ENCODE data around the gene PIAS4. TPM values are rescaled to one million over a fixed set of nuclear protein-coding genes. Genes with fewer than 3 reads are reported as not detected.

The PIAS4 gene
- total and polyA plus RNA-seq, 2 of the 13 experiments (the other 11 are each of a cell fraction or from before 2014, with no cell fraction given), result 9.0 to 20.1 TPM

- peak; percentile 99 for TF ChIP-seq ZNF770 (CRISPR knock-in tag; IDR thresholded peaks at IDR 0.05)
- TF ChIP-seq FOXK1 (CRISPR knock-in tag; IDR thresholded peaks at IDR 0.05; ENCODE audit: borderline replicate concordance, low read depth), result peak; percentile 94
- no peak for TF ChIP-seq GATA4 (IDR thresholded peaks at IDR 0.05; ENCODE audit: borderline replicate concordance, low read depth)
- TF ChIP-seq CHD4 (IDR thresholded peaks at IDR 0.05; ENCODE audit: borderline replicate concordance, low read length), result no peak
- no peak for TF ChIP-seq MTERF4 (CRISPR knock-in tag; IDR thresholded peaks at IDR 0.05)
- 0 out of 2 replicates have a peak, but pooled peaks have one; percentile 49 for TF ChIP-seq ATRX (CRISPR knock-in tag; IDR thresholded peaks at IDR 0.05; ENCODE audit: borderline replicate concordance)
- TF ChIP-seq CBX5 (CRISPR knock-in tag; IDR thresholded peaks at IDR 0.05; ENCODE audit: borderline replicate concordance), result peak; percentile 27; the same call in 1 of the 2 replicates
- no peak for TF ChIP-seq NR2F6 (IDR thresholded peaks at IDR 0.05)
- peak; percentile 46; the same call in 1 of the 2 replicates for TF ChIP-seq NR2F6 (CRISPR knock-in tag; IDR thresholded peaks at IDR 0.05)
- no peak for TF ChIP-seq RBFOX2 (IDR thresholded peaks at IDR 0.05; ENCODE audit: low read depth, low read length)
- TF ChIP-seq ZNF382 (CRISPR knock-in tag; IDR thresholded peaks at IDR 0.05; ENCODE audit: borderline replicate concordance), result no peak
- TF ChIP-seq ZSCAN22 (CRISPR knock-in tag; IDR thresholded peaks at IDR 0.05), result 0 out of 2 replicates have a peak, but pooled peaks have one; percentile 16
- no peak for TF ChIP-seq GRHL1 (CRISPR knock-in tag; conservative IDR thresholded peaks at IDR 0.05)
- peak; percentile 30; the same call in 1 of the 2 replicates for TF ChIP-seq ZNF652 (CRISPR knock-in tag; IDR thresholded peaks at IDR 0.05; ENCODE audit: borderline replicate concordance, low read depth)
- TF ChIP-seq SKI (IDR thresholded peaks at IDR 0.05; ENCODE audit: partially characterized antibody), result peak; percentile 65
- no peak for TF ChIP-seq TCF7 (IDR thresholded peaks at IDR 0.05; ENCODE audit: low read depth)
- 0 out of 2 replicates have a peak, but pooled peaks have one; percentile 26 for TF ChIP-seq PPARG (CRISPR knock-in tag; conservative IDR thresholded peaks at IDR 0.05)
- no peak for TF ChIP-seq ZNF512 (CRISPR knock-in tag; IDR thresholded peaks at IDR 0.05)
- TF ChIP-seq POLR2AphosphoS2 (IDR thresholded peaks at IDR 0.05; ENCODE audit: low read depth, low read length), result 0 out of 2 replicates have a peak, but pooled peaks have one; percentile 37
- TF ChIP-seq ZNF280B (CRISPR knock-in tag; IDR thresholded peaks at IDR 0.05; ENCODE audit: borderline replicate concordance), result no peak
- no peak for TF ChIP-seq JUNB (CRISPR knock-in tag; IDR thresholded peaks at IDR 0.05; ENCODE audit: borderline replicate concordance)
Measured at GRCh38 chr19:3968556-3969434, 38.7 kb upstream of the PIAS4 start (continued).

Measured in HepG2 (cell line).